HepG2 (cell line): ENCODE results near the gene PRKAR1B. TPM values are rescaled to one million over a fixed set of nuclear protein-coding genes. Genes with fewer than 3 reads are reported as not detected.

Experiments used
- BRD4 ChIP-seq: sonication (generic); formaldehyde crosslinking; IDR thresholded peaks from 2 replicates; pipeline ENCODE4 v1.4.0; 2020; ENCODE audit warnings: missing genetic modification reagents
- MYPOP ChIP-seq: sonication (generic); formaldehyde crosslinking; IDR thresholded peaks from 2 replicates; pipeline ENCODE4 v1.8.1; 2023; ENCODE audit warnings: mild to moderate bottlenecking, moderate library complexity, missing genetic modification reagents
- POGZ ChIP-seq: sonication (generic); formaldehyde crosslinking; IDR thresholded peaks from 2 replicates; pipeline ENCODE4 v1.4.0; 2020; ENCODE audit warnings: mild to moderate bottlenecking, missing genetic modification reagents
- RBAK ChIP-seq: sonication (generic); formaldehyde crosslinking; IDR thresholded peaks from 2 replicates; pipeline ENCODE4 v1.5.1; 2020; ENCODE audit warnings: mild to moderate bottlenecking, missing genetic modification reagents
- TAF15 ChIP-seq: fragments of 200-400 bp; formaldehyde crosslinking; IDR thresholded peaks from one replicate; pipeline ENCODE4 v1.6.1; 2018; ENCODE audit warnings: mild to moderate bottlenecking, low read depth, low read length; ENCODE audit not compliant: poor library complexity, severe bottlenecking
- ZNF407 ChIP-seq: sonication (generic); formaldehyde crosslinking; IDR thresholded peaks from one replicate; pipeline ENCODE4 v1.5.1; 2020; ENCODE audit warnings: mild to moderate bottlenecking, missing genetic modification reagents; ENCODE audit errors: not compliant biosample characterization
- ZNF788 ChIP-seq: sonication (generic); formaldehyde crosslinking; IDR thresholded peaks from 2 replicates; pipeline ENCODE4 v1.5.0; 2020; ENCODE audit warnings: mild to moderate bottlenecking, missing genetic modification reagents, borderline replicate concordance
- polyA plus RNA-seq, 8 experiments: library from polyadenylated mRNA; depleted of rRNA in 3 of 8; stranded (reverse) in 7 of 8; unstranded in 1 of 8; fragments of >200 nt; fragmentation: Illumina TruSeq in 4 of 8; extraction: Trizol in 4 of 8; gene quantifications; 2 replicates each; pipeline versions ENCODE4 v1.2.1 to v1.2.3, GENCODE V29; 2011 to 2016; ENCODE audit warnings: low read depth in 4 of 8, missing spikeins in 1 of 8, mixed read lengths in 1 of 8; ENCODE audit not compliant: insufficient read depth in 1 of 8
- total RNA-seq, 5 experiments: library from RNA; depleted of rRNA; stranded (reverse); fragments of >200 nt; fragmentation: Illumina TruSeq; extraction: Trizol; gene quantifications; 2 replicates each; pipeline ENCODE4 v1.2.3, GENCODE V29; 2016; ENCODE audit warnings: low read depth in 1 of 5
- TF ChIP-seq, protein P1 (sequence below): sonication (generic); formaldehyde crosslinking; IDR thresholded peaks from 2 replicates; pipeline ENCODE4 v1.4.0; 2020; ENCODE audit warnings: missing genetic modification reagents

The PRKAR1B gene
- total and polyA plus RNA-seq, 2 of the 13 experiments (the other 11 are each of a cell fraction or from before 2014, with no cell fraction given) = 7.9 to 28.2 TPM

DNA sequence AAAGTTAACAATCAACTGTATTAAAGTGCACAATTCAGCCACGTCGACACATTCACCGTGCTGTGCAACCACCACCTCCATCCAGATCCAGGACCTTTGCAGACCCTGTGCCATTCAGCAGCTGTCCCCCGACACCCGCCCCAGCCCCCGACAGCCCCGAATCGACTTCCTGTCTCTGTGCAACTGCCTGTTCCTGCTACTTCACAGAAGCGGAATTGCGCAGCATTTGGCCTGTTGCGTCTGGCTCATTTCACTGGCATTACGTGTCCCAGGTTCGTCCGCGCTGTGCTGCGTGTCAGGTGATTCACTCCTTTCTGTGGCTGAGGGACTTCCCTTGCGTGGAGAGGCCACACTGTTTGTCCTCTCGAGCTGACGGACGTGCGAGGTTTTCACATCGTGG is 33.8 kb downstream of the PRKAR1B start (continued):
- TF ChIP-seq MYPOP (CRISPR knock-in tag) (no peak), POGZ (no peak), BRD4 (CRISPR knock-in tag) (no peak), ZNF407 (no peak), TAF15 (no peak), ZNF788 (no peak), RBAK (CRISPR knock-in tag) (no peak)
- TF ChIP-seq, protein P1, sequence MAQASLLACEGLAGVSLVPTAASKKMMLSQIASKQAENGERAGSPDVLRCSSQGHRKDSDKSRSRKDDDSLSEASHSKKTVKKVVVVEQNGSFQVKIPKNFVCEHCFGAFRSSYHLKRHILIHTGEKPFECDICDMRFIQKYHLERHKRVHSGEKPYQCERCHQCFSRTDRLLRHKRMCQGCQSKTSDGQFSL (CRISPR knock-in tag) = no peak
